ENCODE data around the gene NFATC4.

Gene NFATC4

GRCh38 chr14:24397639-24398292, 29.8 kb downstream of the NFATC4 start:
- TF ChIP-seq CTCF (IDR thresholded peaks at IDR 0.05; ENCODE audit: borderline replicate concordance, extremely low read depth, low read length, poor library complexity, severe bottlenecking) = no peak
- TF ChIP-seq EZH2 (IDR thresholded peaks at IDR 0.05; ENCODE audit: borderline replicate concordance, low read depth, low read length, severe bottlenecking) = no peak
- no peak overlapping the region for H3K4me3 ChIP-seq (ENCODE audit: low read depth in 1 of 2, low read length in 2 of 2)
- no peak for DNase-seq
- H3K4me1 ChIP-seq (ENCODE audit: insufficient read depth, low read length) = no peaks in the 10 kb centered on the region
- no peaks in the 10 kb centered on the region for H4K20me1 ChIP-seq (ENCODE audit: insufficient read depth, low read length)
- no peaks in the 10 kb centered on the region for H3K79me2 ChIP-seq (ENCODE audit: insufficient read depth, low read length)
- H3K4me2 ChIP-seq (ENCODE audit: insufficient read depth, low read length) = no peak overlapping the region
- peaks cover 49% of the 10 kb centered on the region for H3K27me3 ChIP-seq (ENCODE audit: insufficient read depth, low read length, poor library complexity)
- no peaks in the 10 kb centered on the region for H3K36me3 ChIP-seq (ENCODE audit: insufficient read depth, low read length)
- no peaks in the 10 kb centered on the region for H3K9me3 ChIP-seq (ENCODE audit: insufficient read depth, low read length, severe bottlenecking)
- H3K27ac ChIP-seq (ENCODE audit: low read length) = no peak overlapping the region
- no peak overlapping the region for H2AFZ ChIP-seq (ENCODE audit: low read depth, low read length)
- no peak overlapping the region for H3K9ac ChIP-seq (ENCODE audit: low read depth, low read length)
- ATAC-seq (ENCODE audit: insufficient read depth, low read depth) = no peak

GRCh38 chr14:24398293-24398652, 30.3 kb downstream of the NFATC4 start:
- H3K79me2 ChIP-seq (ENCODE audit: insufficient read depth, low read length) = no peaks in the 10 kb centered on the region
- H3K27ac ChIP-seq (ENCODE audit: low read length) = no peak overlapping the region
- no peaks in the 10 kb centered on the region for H3K4me1 ChIP-seq (ENCODE audit: insufficient read depth, low read length)
- DNase-seq (no peak), ATAC-seq (ENCODE audit: insufficient read depth, low read depth) (no peak)
- H3K4me2 ChIP-seq (ENCODE audit: insufficient read depth, low read length) = no peak overlapping the region
- TF ChIP-seq EZH2 (IDR thresholded peaks at IDR 0.05; ENCODE audit: borderline replicate concordance, low read depth, low read length, severe bottlenecking) (no peak), CTCF (IDR thresholded peaks at IDR 0.05; ENCODE audit: borderline replicate concordance, extremely low read depth, low read length, poor library complexity, severe bottlenecking) (no peak)
- no peak overlapping the region for H2AFZ ChIP-seq (ENCODE audit: low read depth, low read length)
- H3K36me3 ChIP-seq (ENCODE audit: insufficient read depth, low read length) = no peaks in the 10 kb centered on the region
- no peaks in the 10 kb centered on the region for H3K9me3 ChIP-seq (ENCODE audit: insufficient read depth, low read length, severe bottlenecking)
- H3K27me3 ChIP-seq (ENCODE audit: insufficient read depth, low read length, poor library complexity) = peaks cover 53% of the 10 kb centered on the region
- no peaks in the 10 kb centered on the region for H4K20me1 ChIP-seq (ENCODE audit: insufficient read depth, low read length)
- H3K9ac ChIP-seq (ENCODE audit: low read depth, low read length) = no peak overlapping the region
- no peak overlapping the region for H3K4me3 ChIP-seq (ENCODE audit: low read depth in 1 of 2, low read length in 2 of 2)

- no peak within 1 kb of the TSS for H3K4me2 ChIP-seq (ENCODE audit: insufficient read depth, low read length)
- H2AFZ ChIP-seq (ENCODE audit: low read depth, low read length) = no peak within 1 kb of the TSS
- H3K9ac ChIP-seq (ENCODE audit: low read depth, low read length) = no peak within 1 kb of the TSS
- H3K4me1 ChIP-seq (ENCODE audit: insufficient read depth, low read length) = no peaks in the 10 kb centered on the region
- H3K9me3 ChIP-seq (ENCODE audit: insufficient read depth, low read length, severe bottlenecking) = no peaks in the 10 kb centered on the region
- no peaks in the 10 kb centered on the region for H3K36me3 ChIP-seq (ENCODE audit: insufficient read depth, low read length)
- DNase-seq (peak; percentile 25), ATAC-seq (ENCODE audit: insufficient read depth, low read depth) (peak; percentile 77)
- peaks cover 55% of the 10 kb centered on the region for H3K27me3 ChIP-seq (ENCODE audit: insufficient read depth, low read length, poor library complexity)
- TF ChIP-seq EZH2 (IDR thresholded peaks at IDR 0.05; ENCODE audit: borderline replicate concordance, low read depth, low read length, severe bottlenecking) (no peak), CTCF (IDR thresholded peaks at IDR 0.05; ENCODE audit: borderline replicate concordance, extremely low read depth, low read length, poor library complexity, severe bottlenecking) (no peak)
- H3K4me3 ChIP-seq (ENCODE audit: low read depth in 1 of 2, low read length in 2 of 2) = no peak within 1 kb of the TSS
- no peaks in the 10 kb centered on the region for H4K20me1 ChIP-seq (ENCODE audit: insufficient read depth, low read length)
- H3K79me2 ChIP-seq (ENCODE audit: insufficient read depth, low read length) = no peaks in the 10 kb centered on the region
- no peak within 1 kb of the TSS for H3K27ac ChIP-seq (ENCODE audit: low read length)
These were observed 30.9 kb downstream of the NFATC4 start, which contains the start of gene NYNRIN for GRCh38 chr14:24398653-24399446. Gene NYNRIN, plus strand, starts transcription at chr14:24399003. Its CDS starts 244 bp downstream, at chr14:24399247.

Data from DND-41 (cell line).